H1 (cell line): ENCODE data around the gene PTGES. TPM values are rescaled to one million over a fixed set of nuclear protein-coding genes. Genes with fewer than 3 reads are reported as not detected.
"Not testable (repeated sequence)": the region's sequence is repeated elsewhere in the genome, so short reads cannot be mapped to it uniquely, and the experiment has no call there.

Experiments
- CTCF ChIA-PET: fragments of 300-600 bp; sonication (Branson Sonifier 250); formaldehyde crosslinking; loops from one replicate; lab custom pipeline; 2021; ENCODE audit not compliant: partially characterized antibody; lab: Charles Lee
- POLR2A ChIA-PET: fragments of 300-600 bp; sonication (Branson Sonifier 250); formaldehyde crosslinking; loops from one replicate; lab custom pipeline; 2021; ENCODE audit warnings: inconsistent platforms; ENCODE audit not compliant: partially characterized antibody; lab: Charles Lee
- DNase-seq, 2 experiments: peaks; one replicate each; pipeline versions ENCODE4 v3.0.0 to v3.0.0-alpha.2; 2010 to 2022; ENCODE audit warnings: low spot score in 2 of 2, low read depth in 1 of 2, mixed read lengths in 1 of 2
- FAIRE-seq: peaks from 2 replicates; lab custom pipeline; 2011; peaks lifted over from hg19 to GRCh38; lab: Jason Lieb, UNC
- H2AFZ ChIP-seq: 2 replicates; pipeline ENCODE4 v1.8.1; 2012; ENCODE audit warnings: low read length, inconsistent platforms
- H2AK5ac ChIP-seq: 2 replicates; pipeline ENCODE4 v1.6.1; 2013; ENCODE audit warnings: low read depth, low read length
- H2BK120ac ChIP-seq: replicated peaks from 2 replicates; pipeline ENCODE3; 2013; ENCODE audit warnings: low read depth, low read length, inconsistent platforms
- H2BK12ac ChIP-seq: 2 replicates; pipeline ENCODE4 v1.6.1; 2013; ENCODE audit warnings: low read depth, low read length
- H2BK15ac ChIP-seq: 2 replicates; pipeline ENCODE4 v1.6.1; 2013; ENCODE audit warnings: low read length
- H2BK20ac ChIP-seq: 2 replicates; pipeline ENCODE4 v1.6.1; 2013; ENCODE audit warnings: low read length
- H2BK5ac ChIP-seq: 2 replicates; pipeline ENCODE4 v1.6.1; 2013; ENCODE audit warnings: low read depth, low read length
- H3K14ac ChIP-seq: 2 replicates; pipeline ENCODE4 v1.6.1; 2013; ENCODE audit warnings: inconsistent platforms; ENCODE audit not compliant: insufficient read length
- H3K18ac ChIP-seq: 2 replicates; pipeline ENCODE4 v1.6.1; 2013; ENCODE audit warnings: low read length; ENCODE audit errors: extremely low read depth
- H3K23ac ChIP-seq: 2 replicates; pipeline ENCODE4 v1.6.1; 2013; ENCODE audit warnings: inconsistent platforms; ENCODE audit not compliant: insufficient read length
- H3K23me2 ChIP-seq: 2 replicates; pipeline ENCODE4 v1.6.1; 2013; ENCODE audit warnings: low read depth, low read length
- H3K27ac ChIP-seq: 2 replicates; pipeline ENCODE4 v1.6.1; 2011; ENCODE audit warnings: low read depth, low read length, inconsistent platforms
- H3K27me3 ChIP-seq, 4 experiments: replicated peaks in 1 of 4; 1 replicate in 1 of 4; 2 replicates in 3 of 4; pipeline versions ENCODE4 v1.6.1 to v1.8.1; 2011 to 2013; ENCODE audit warnings: low read length in 3 of 4, mild to moderate bottlenecking in 3 of 4, inconsistent platforms in 2 of 4, mixed read lengths in 2 of 4, moderate library complexity in 1 of 4; ENCODE audit not compliant: control insufficient read depth in 3 of 4, insufficient read depth in 3 of 4; ENCODE audit errors: extremely low read depth in 1 of 4
- H3K36me3 ChIP-seq, 4 experiments: 2 replicates each; pipeline versions ENCODE4 v1.6.1 to v1.8.1; 2011 to 2013; ENCODE audit warnings: mild to moderate bottlenecking in 4 of 4, low read length in 3 of 4, moderate library complexity in 2 of 4, control low read depth in 1 of 4, inconsistent platforms in 1 of 4; ENCODE audit not compliant: insufficient read depth in 4 of 4, control insufficient read depth in 2 of 4
- H3K4ac ChIP-seq: replicated peaks from 2 replicates; pipeline ENCODE3; 2013; ENCODE audit warnings: low read length, low read depth, mixed read lengths, inconsistent platforms; ENCODE audit not compliant: insufficient read length
- H3K4me1 ChIP-seq, 4 experiments: replicated peaks in 1 of 4; 1 replicate in 1 of 4; 2 replicates in 3 of 4; pipeline versions ENCODE4 v1.6.1 to v1.8.1; 2011 to 2013; ENCODE audit warnings: low read length in 3 of 4, inconsistent platforms in 2 of 4, mixed read lengths in 1 of 4; ENCODE audit not compliant: insufficient read depth in 4 of 4, control insufficient read depth in 3 of 4
- H3K4me2 ChIP-seq, 2 experiments: 2 replicates each; pipeline versions ENCODE4 v1.6.1 to v1.8.1; 2011 to 2013; ENCODE audit warnings: low read depth in 2 of 2, low read length in 2 of 2, control low read depth in 1 of 2, inconsistent platforms in 1 of 2, mild to moderate bottlenecking in 1 of 2; ENCODE audit not compliant: insufficient read depth in 1 of 2
- H3K4me3 ChIP-seq, 4 experiments: fragments of 200-600, 300-600 bp in 1 of 4; sonication (generic), shearing (Covaris generic), sonication (Bioruptor Twin) in 1 of 4; 2 replicates each; pipeline versions ENCODE4 v1.5.1 to v1.8.1; 2011 to 2016; ENCODE audit warnings: low read length in 4 of 4, low read depth in 3 of 4, control low read depth in 2 of 4, inconsistent platforms in 2 of 4, mild to moderate bottlenecking in 2 of 4, mixed read lengths in 1 of 4, moderate library complexity in 1 of 4; ENCODE audit not compliant: insufficient read depth in 2 of 4; ENCODE audit errors: extremely low read depth in 1 of 4
- H3K56ac ChIP-seq: replicated peaks from 2 replicates; pipeline ENCODE3; 2013; ENCODE audit warnings: low read depth, mild to moderate bottlenecking, mixed read lengths, low read length, inconsistent platforms; ENCODE audit not compliant: insufficient read length
- H3K79me1 ChIP-seq: 2 replicates; pipeline ENCODE4 v1.6.1; 2013; ENCODE audit warnings: low read depth, low read length, control low read depth
- H3K79me2 ChIP-seq, 2 experiments: 2 replicates each; pipeline versions ENCODE4 v1.6.1 to v1.8.1; 2012 to 2013; ENCODE audit warnings: low read length in 2 of 2, mild to moderate bottlenecking in 2 of 2, inconsistent platforms in 1 of 2; ENCODE audit not compliant: insufficient read depth in 2 of 2, control insufficient read depth in 1 of 2
- H3K9ac ChIP-seq, 4 experiments: replicated peaks in 1 of 4; 1 replicate in 1 of 4; 2 replicates in 3 of 4; pipeline versions ENCODE4 v1.6.1 to v1.8.1; 2011 to 2013; ENCODE audit warnings: low read depth in 3 of 4, low read length in 3 of 4, control low read depth in 2 of 4, mild to moderate bottlenecking in 2 of 4, moderate library complexity in 2 of 4, inconsistent platforms in 1 of 4; ENCODE audit errors: extremely low read depth in 1 of 4
- H3K9me3 ChIP-seq, 2 experiments: 2 replicates each; pipeline versions ENCODE4 v1.6.1 to v1.8.1; 2012 to 2013; ENCODE audit warnings: mild to moderate bottlenecking in 2 of 2, moderate library complexity in 2 of 2, control low read depth in 1 of 2, inconsistent platforms in 1 of 2, low read depth in 1 of 2, low read length in 1 of 2, mixed read lengths in 1 of 2; ENCODE audit not compliant: insufficient read depth in 2 of 2
- H4K20me1 ChIP-seq, 2 experiments: replicated peaks in 1 of 2; 2 replicates each; pipeline versions ENCODE3 to v1.8.1; 2011 to 2013; ENCODE audit warnings: inconsistent platforms in 2 of 2, low read length in 2 of 2, mild to moderate bottlenecking in 1 of 2; ENCODE audit not compliant: insufficient read depth in 2 of 2, control insufficient read depth in 1 of 2
- H4K5ac ChIP-seq: 2 replicates; pipeline ENCODE4 v1.6.1; 2013; ENCODE audit warnings: low read length, low read depth, mixed read lengths, inconsistent platforms; ENCODE audit not compliant: insufficient read length
- H4K8ac ChIP-seq: 2 replicates; pipeline ENCODE4 v1.8.0; 2013; ENCODE audit warnings: mild to moderate bottlenecking, moderate library complexity, low read length, inconsistent platforms; ENCODE audit not compliant: insufficient read depth; ENCODE audit errors: extremely low read depth
- H4K91ac ChIP-seq: replicated peaks from 2 replicates; pipeline ENCODE3; 2013; ENCODE audit warnings: low read length, mixed read lengths, inconsistent platforms; ENCODE audit not compliant: insufficient read length
- KDM5A ChIP-seq: fragments of 200-600 bp; IDR thresholded peaks from 2 replicates; pipeline ENCODE4 v1.7.1; 2012; ENCODE audit warnings: mild to moderate bottlenecking, low read length, inconsistent platforms, mixed read lengths
- WGBS, 2 experiments: shearing (Covaris generic) in 1 of 2; methylation state at CpG; one replicate each; pipeline versions ENCODE4 v1.1.6 to v1.1.7; 2013 to 2015; ENCODE audit warnings: low lambda C conversion rate in 2 of 2, mixed read lengths in 2 of 2, inconsistent platforms in 1 of 2, low coverage in 1 of 2, missing lambda C conversion rate in 1 of 2; ENCODE audit not compliant: insufficient replicate concordance in 2 of 2, insufficient coverage in 1 of 2, insufficient read length in 1 of 2; ENCODE audit errors: extremely low coverage in 1 of 2, missing lambda C conversion rate in 1 of 2; 5-methylcytosine and 5-hydroxymethylcytosine counted together
- polyA plus RNA-seq, 7 experiments: library from polyadenylated mRNA; depleted of rRNA in 3 of 7; stranded (reverse) in 5 of 7; unstranded in 2 of 7; fragments of >200 nt in 5 of 7; fragments of 200-250 nt in 2 of 7; gene quantifications; 1 replicate in 5 of 7; 2 replicates in 1 of 7; 4 replicates in 1 of 7; pipeline versions ENCODE4 v1.2.1 to v1.2.3, GENCODE V29; 2011 to 2013; ENCODE audit warnings: missing spikeins in 2 of 7, mixed read lengths in 2 of 7
- total RNA-seq: library from RNA; stranded (reverse); fragmentation: NEBNext Ultra II Directional; extraction: Animal tissue kit (Norgen Biotek cat#: 25700); gene quantifications from 2 replicates; pipeline ENCODE4 v1.2.1, GENCODE V29; 2021

The PTGES gene
- total and polyA plus RNA-seq, 2 of the 8 experiments (the other 6 are each of a cell fraction or from before 2014, with no cell fraction given), result 3.2 to 5.1 TPM

DNA sequence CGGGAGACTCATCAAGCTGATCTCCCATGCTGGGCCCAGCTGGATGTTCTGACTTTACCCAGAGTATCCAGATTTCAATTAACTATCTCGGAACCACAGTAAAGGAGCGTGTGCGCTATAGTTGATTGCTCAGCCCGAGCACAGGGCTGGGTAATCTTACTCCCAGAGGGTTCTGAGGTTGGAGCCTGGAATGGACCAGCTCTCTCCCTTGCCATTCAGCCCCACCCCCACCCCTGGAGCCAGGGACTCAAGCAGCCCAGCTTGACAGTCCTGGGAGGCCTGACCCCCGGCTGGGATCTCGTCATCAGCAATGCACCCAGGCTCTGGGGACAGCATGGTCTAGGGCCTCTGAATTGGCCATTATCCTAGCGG, 23.7 kb upstream of the PTGES start:
- H4K8ac ChIP-seq, result no peak overlapping the region
- H4K20me1 ChIP-seq, result no peaks in the 10 kb centered on the region
- no peak overlapping the region for H2BK20ac ChIP-seq
- H2BK15ac ChIP-seq, result no peak overlapping the region
- H4K5ac ChIP-seq, result no peak overlapping the region
- H3K27me3 ChIP-seq, result no peaks in the 10 kb centered on the region
- CTCF ChIA-PET, result interaction anchor here (0.8 to 12.8 kb wide), 7 partner anchors 8 to 79 kb away, joined by 3 to 250 read pairs (median 5); no protein-coding TSS in a partner anchor
- no peaks in the 10 kb centered on the region for H3K23me2 ChIP-seq
- no peak overlapping the region for H3K56ac ChIP-seq
- FAIRE-seq, result no peak
- H3K14ac ChIP-seq, result no peak overlapping the region
- H3K9me3 ChIP-seq, result no peaks in the 10 kb centered on the region
- no peak overlapping the region for H3K18ac ChIP-seq
- H2BK12ac ChIP-seq, result no peak overlapping the region
- H3K36me3 ChIP-seq, result no peaks in the 10 kb centered on the region
- no peak overlapping the region for H2BK120ac ChIP-seq
- no peaks in the 10 kb centered on the region for H3K79me2 ChIP-seq
- H4K91ac ChIP-seq, result no peak overlapping the region
- H2AK5ac ChIP-seq, result no peak overlapping the region
- H3K27ac ChIP-seq, result no peak overlapping the region
- DNase-seq, result no peak
- no peak overlapping the region for H3K4me3 ChIP-seq
- TF ChIP-seq KDM5A, result no peak
- WGBS, 2 experiments, result 81% methylated on average over 8 of the region's 8 CpGs; no CpG with 5 or more reads in 1 of the 2 experiments
- H3K79me1 ChIP-seq, result no peaks in the 10 kb centered on the region
- POLR2A ChIA-PET, result interaction anchor here (0.7 to 1.3 kb wide), 3 partner anchors 38 to 140 kb away, joined by 3 to 4 read pairs (median 3); no protein-coding TSS in a partner anchor
- H3K4ac ChIP-seq, result no peak overlapping the region
- no peak overlapping the region for H2BK5ac ChIP-seq
- no peak overlapping the region for H3K9ac ChIP-seq
- peaks cover 0 to 3% (median 0%) of the 10 kb centered on the region in 4 experiments; a peak in 3 of 7 replicates for H3K4me1 ChIP-seq
- no peak overlapping the region for H3K4me2 ChIP-seq
- H3K23ac ChIP-seq, result no peak overlapping the region
- 0 out of 2 replicates have a peak overlapping the region, but pooled peaks have one; percentile 64 for H2AFZ ChIP-seq

DNA sequence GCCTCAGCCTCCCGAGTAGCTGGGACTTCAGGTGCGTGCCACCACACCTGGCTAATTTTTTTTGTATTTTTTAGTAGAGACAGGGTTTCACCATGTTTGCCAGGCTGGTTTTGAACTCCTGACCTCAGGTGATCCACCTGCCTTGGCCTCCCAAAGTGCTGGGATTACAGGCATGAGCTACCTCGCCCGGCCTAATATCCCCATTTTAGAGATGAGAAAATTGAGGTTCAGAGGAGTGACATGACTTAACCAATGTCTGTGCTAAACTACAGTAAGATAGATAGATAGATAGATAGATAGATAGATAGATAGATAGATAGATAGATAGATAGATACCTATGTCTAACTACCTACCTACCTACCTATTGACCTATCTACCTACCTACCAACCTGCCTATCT, 23.3 kb upstream of the PTGES start:
- not testable (repeated sequence) for FAIRE-seq

More for the DNA sequence above, 23.3 kb upstream of the PTGES start:
- ChIA-PET POLR2A (interaction anchor here (1.2 kb wide), 1 partner anchor 38 kb away, joined by 3 read pairs; no protein-coding TSS in a partner anchor), CTCF (interaction anchor here (0.7 to 12.8 kb wide), 7 partner anchors 11 to 78 kb away, joined by 3 to 250 read pairs (median 3); no protein-coding TSS in a partner anchor)
- not testable (repeated sequence) for H2BK15ac ChIP-seq, H2BK120ac ChIP-seq, H3K18ac ChIP-seq, H3K9me3 ChIP-seq, DNase-seq, H3K14ac ChIP-seq, H3K27ac ChIP-seq, H3K4me3 ChIP-seq, H4K20me1 ChIP-seq, H3K27me3 ChIP-seq, H3K36me3 ChIP-seq, H4K5ac ChIP-seq, H2BK20ac ChIP-seq, H3K4me1 ChIP-seq, H2BK5ac ChIP-seq, H3K79me2 ChIP-seq, H3K9ac ChIP-seq, H3K23ac ChIP-seq, H3K23me2 ChIP-seq, H3K4me2 ChIP-seq, H3K4ac ChIP-seq, H3K79me1 ChIP-seq, H2BK12ac ChIP-seq, H4K8ac ChIP-seq, H2AK5ac ChIP-seq, H4K91ac ChIP-seq, H3K56ac ChIP-seq, H2AFZ ChIP-seq
- 97% methylated on average over 4 of the region's 4 CpGs; no CpG with 5 or more reads in 1 of the 2 experiments for WGBS, 2 experiments
